ENCODE measurements around the gene SMPX.
"Not testable (repeated sequence)": the region's sequence is repeated elsewhere in the genome, so short reads cannot be mapped to it uniquely, and the experiment has no call there.

SMPX gene

DNA sequence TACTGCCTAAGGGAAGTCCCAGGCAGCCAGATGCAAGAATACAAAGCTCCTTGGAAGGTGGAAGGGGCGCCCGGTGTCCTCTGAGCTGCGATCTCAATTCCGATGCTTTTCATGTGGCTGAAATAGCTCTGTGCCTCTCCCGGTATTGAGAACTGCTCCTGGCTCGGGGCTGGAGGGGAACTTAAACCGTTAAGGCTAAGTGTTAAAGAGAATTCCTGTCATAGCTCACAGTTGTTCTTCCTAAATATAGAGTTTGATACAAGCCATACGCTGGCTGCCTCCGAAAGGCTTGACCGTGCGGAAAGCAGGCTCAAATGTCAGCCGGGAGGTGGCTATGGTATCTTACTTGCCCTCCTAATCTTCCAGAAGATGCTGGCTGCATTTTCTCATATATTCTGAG, at the start of gene SMPX:
SMPX (minus strand) TSS at position 157 of the 400 bp plus-strand sequence. CDS start 3,826 bp downstream, outside the sequence.
- Mint-ChIP-seq H3K9me3 (no peaks in the 10 kb centered on the region), H3K4me3 (no peak within 1 kb of the TSS), H3K36me3 (no peaks in the 10 kb centered on the region), H3K27me3 (peaks cover 0 to 14% of the 10 kb centered on the region in 2 donors), H3K27ac (no peak within 1 kb of the TSS), H3K4me1 (no peaks in the 10 kb centered on the region)
- no peak for DNase-seq
- ATAC-seq (replicated peaks), result no peak

- no peaks in the 10 kb centered on the region for H3K4me1 Mint-ChIP-seq
- no peak overlapping the region for H3K4me3 Mint-ChIP-seq
- H3K27ac Mint-ChIP-seq, result no peak overlapping the region
- no peak for DNase-seq
- H3K27me3 Mint-ChIP-seq, result peaks cover 0 to 6% of the 10 kb centered on the region in 2 donors
- H3K36me3 Mint-ChIP-seq, result no peaks in the 10 kb centered on the region
- ATAC-seq (replicated peaks), result no peak
- no peaks in the 10 kb centered on the region for H3K9me3 Mint-ChIP-seq
Observed at GRCh38 chrX:21806691-21807090, 48.8 kb upstream of the SMPX start.

DNA sequence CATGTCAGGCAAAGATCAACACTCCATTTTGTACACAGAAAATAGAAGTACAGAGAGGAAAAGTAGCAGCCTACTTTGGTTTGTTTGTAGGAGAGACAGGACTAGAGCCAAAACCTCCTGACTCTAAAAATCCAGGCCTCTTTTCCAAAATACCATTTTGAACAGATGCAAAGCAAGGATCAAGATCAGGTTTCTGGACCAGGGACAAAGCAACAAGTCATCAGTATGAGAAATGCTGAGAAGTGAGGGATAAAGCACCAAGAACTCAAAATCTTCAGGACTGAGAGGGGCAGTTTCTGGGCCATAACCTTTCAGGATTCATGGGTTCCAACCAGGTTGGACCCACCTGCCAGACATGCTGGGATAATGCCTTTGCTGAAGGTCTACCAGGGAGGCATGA, 44.9 kb upstream of the SMPX start:
- no peak overlapping the region for H3K4me3 Mint-ChIP-seq
- H3K4me1 Mint-ChIP-seq, result no peaks in the 10 kb centered on the region
- no peak for DNase-seq
- no peak overlapping the region for H3K27ac Mint-ChIP-seq
- no peaks in the 10 kb centered on the region for H3K36me3 Mint-ChIP-seq
- no peaks in the 10 kb centered on the region for H3K9me3 Mint-ChIP-seq
- no peak for ATAC-seq (replicated peaks)
- H3K27me3 Mint-ChIP-seq, result peaks cover 0 to 20% of the 10 kb centered on the region in 2 donors

- ATAC-seq (replicated peaks) (no peak), DNase-seq (no peak)
- no peaks in the 10 kb centered on the region for H3K36me3 Mint-ChIP-seq
- H3K4me3 Mint-ChIP-seq, result no peak overlapping the region
- H3K9me3 Mint-ChIP-seq, result no peaks in the 10 kb centered on the region
- H3K4me1 Mint-ChIP-seq, result no peaks in the 10 kb centered on the region
- no peak overlapping the region for H3K27ac Mint-ChIP-seq
- H3K27me3 Mint-ChIP-seq, result peaks cover 0 to 16% of the 10 kb centered on the region in 2 donors
Observed at GRCh38 chrX:21802054-21802670, 44.2 kb upstream of the SMPX start.

DNA sequence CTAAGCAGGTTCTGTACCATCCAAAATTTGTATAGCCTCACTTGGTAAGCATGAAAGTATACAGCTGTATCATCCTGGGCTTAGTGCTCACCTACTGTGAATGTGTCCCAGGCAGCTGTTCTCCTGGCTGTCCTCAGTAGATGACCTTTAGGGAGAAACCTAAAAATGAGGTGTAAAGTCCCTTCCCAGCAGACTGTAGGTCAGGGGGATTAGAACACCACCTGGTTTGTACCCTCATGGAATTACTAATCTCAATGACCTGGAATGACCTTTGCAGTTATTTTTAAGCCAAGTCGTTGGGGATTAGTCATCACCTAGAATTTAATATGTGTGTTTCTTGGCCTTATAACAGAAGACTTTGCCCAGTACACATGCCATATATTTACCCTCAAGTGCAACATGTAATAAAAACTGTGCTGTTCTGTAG, 42.4 kb upstream of the SMPX start:
- no peaks in the 10 kb centered on the region for H3K36me3 Mint-ChIP-seq
- ATAC-seq (replicated peaks), result peak in 1 of 2 donors; percentile 70
- H3K27me3 Mint-ChIP-seq, result peaks cover 0 to 22% of the 10 kb centered on the region in 2 donors
- no peak overlapping the region for H3K4me3 Mint-ChIP-seq
- no peak for DNase-seq
- no peaks in the 10 kb centered on the region for H3K9me3 Mint-ChIP-seq
- no peaks in the 10 kb centered on the region for H3K4me1 Mint-ChIP-seq
- no peak overlapping the region for H3K27ac Mint-ChIP-seq

- no peak for DNase-seq
- peaks cover 0 to 22% of the 10 kb centered on the region in 2 donors for H3K27me3 Mint-ChIP-seq
- H3K4me1 Mint-ChIP-seq, result no peaks in the 10 kb centered on the region
- no peaks in the 10 kb centered on the region for H3K9me3 Mint-ChIP-seq
- H3K27ac Mint-ChIP-seq, result no peak overlapping the region
- no peaks in the 10 kb centered on the region for H3K36me3 Mint-ChIP-seq
- no peak overlapping the region for H3K4me3 Mint-ChIP-seq
- ATAC-seq (replicated peaks), result no peak
Observed at GRCh38 chrX:21799767-21800166, 41.9 kb upstream of the SMPX start.

DNA sequence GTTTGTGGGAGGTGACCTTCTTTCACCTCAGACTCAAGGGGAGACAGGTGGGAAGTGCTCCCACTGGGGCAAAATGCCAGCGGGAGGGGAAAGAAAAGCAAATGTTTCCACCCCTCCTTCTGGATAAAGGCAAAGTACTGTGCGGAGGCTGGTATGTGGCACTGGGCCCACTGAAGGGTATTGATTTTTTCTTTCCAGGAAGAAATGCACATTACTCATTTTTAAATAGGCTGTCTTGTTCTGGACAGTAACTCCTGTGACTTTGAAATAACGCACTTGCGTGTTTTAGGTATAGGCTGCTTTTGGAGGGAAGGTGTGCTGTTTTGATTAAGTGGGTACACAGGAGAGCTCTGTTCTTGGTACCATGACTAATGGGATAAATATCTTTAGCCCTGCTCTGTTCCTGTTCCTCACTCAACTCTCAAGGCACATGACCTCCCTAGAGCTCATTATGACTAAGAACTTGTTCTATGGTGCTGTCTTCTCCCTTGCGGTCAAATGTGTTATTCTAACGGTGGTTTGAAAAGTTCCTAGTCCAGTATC, 40.8 kb upstream of the SMPX start:
- DNase-seq (no peak), ATAC-seq (replicated peaks) (peak in 1 of 2 donors; percentile 60)
- Mint-ChIP-seq H3K36me3 (no peaks in the 10 kb centered on the region), H3K4me1 (no peaks in the 10 kb centered on the region), H3K9me3 (no peaks in the 10 kb centered on the region), H3K27ac (no peak overlapping the region), H3K27me3 (peaks cover 0 to 22% of the 10 kb centered on the region in 2 donors), H3K4me3 (no peak overlapping the region)

DNA sequence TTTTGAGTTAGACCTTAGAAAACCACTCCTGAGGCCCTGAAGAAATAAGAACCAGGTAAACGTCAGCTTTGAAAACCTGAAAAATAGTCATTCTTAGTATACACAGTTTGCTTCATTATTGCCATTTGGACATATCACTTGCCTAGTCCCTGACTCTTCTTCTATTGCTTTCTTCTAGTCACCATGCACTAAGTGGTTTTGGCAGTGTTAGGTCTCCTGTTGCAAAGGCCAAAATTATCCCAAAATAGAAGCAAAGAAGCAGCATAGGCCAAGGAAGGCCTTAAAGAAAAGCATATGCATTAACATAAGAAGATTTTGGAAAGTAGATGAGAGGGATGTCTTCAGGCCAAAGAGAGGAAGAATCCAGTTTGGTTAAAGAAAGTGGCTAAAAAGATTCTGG, 24.1 kb upstream of the SMPX start:
- ATAC-seq (replicated peaks) (no peak), DNase-seq (no peak)
- Mint-ChIP-seq H3K27ac (no peak overlapping the region), H3K4me1 (no peaks in the 10 kb centered on the region), H3K27me3 (no peaks in the 10 kb centered on the region), H3K4me3 (no peak overlapping the region), H3K36me3 (no peaks in the 10 kb centered on the region), H3K9me3 (no peaks in the 10 kb centered on the region)

DNA sequence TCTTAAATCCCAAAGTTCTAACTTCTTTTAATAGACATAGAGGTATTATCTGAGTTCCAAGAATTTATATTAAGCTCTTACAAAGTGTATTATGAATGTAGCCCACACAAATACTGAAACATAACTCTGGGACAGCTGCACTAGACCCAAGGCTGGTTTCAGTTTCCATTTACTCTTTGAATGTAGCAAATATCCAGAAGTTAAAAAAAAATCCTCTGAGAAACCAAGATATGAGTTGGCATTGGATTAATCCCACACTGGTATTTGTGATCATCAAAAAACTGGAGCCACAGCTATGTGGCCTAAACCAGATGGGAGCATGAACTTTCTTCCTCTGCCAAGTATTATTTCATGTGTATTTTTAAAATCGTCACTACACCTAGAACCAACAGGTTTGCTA, 23.6 kb upstream of the SMPX start:
- H3K4me3 Mint-ChIP-seq, result no peak overlapping the region
- no peaks in the 10 kb centered on the region for H3K27me3 Mint-ChIP-seq
- ATAC-seq (replicated peaks) (no peak), DNase-seq (no peak)
- no peaks in the 10 kb centered on the region for H3K4me1 Mint-ChIP-seq
- H3K36me3 Mint-ChIP-seq, result no peaks in the 10 kb centered on the region
- H3K9me3 Mint-ChIP-seq, result no peaks in the 10 kb centered on the region
- H3K27ac Mint-ChIP-seq, result no peak overlapping the region

DNA sequence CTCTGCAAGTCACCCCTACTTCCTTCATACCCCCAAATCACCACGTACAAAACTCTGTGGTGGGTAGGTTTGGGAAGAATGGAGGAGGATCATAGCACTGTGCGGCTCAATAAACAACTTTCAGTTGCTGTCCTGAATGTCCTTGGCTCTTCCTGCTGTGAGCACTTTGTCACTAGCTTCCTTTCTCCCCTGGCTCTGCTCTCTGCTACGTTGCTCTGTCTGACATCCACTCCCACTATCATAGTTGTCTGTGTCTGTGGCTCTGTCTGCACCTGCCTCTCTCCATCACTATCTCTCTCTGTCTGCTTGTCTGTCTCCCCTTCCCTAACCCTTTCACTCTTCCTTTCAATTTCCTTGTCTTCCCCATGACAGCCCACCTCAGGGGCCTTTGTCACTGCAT, 21.2 kb upstream of the SMPX start:
- no peak for ATAC-seq (replicated peaks)
- Mint-ChIP-seq H3K27me3 (peaks cover 0 to 6% of the 10 kb centered on the region in 2 donors), H3K4me1 (no peaks in the 10 kb centered on the region), H3K9me3 (no peaks in the 10 kb centered on the region), H3K36me3 (no peaks in the 10 kb centered on the region), H3K4me3 (no peak overlapping the region), H3K27ac (no peak overlapping the region)
- no peak for DNase-seq

DNA sequence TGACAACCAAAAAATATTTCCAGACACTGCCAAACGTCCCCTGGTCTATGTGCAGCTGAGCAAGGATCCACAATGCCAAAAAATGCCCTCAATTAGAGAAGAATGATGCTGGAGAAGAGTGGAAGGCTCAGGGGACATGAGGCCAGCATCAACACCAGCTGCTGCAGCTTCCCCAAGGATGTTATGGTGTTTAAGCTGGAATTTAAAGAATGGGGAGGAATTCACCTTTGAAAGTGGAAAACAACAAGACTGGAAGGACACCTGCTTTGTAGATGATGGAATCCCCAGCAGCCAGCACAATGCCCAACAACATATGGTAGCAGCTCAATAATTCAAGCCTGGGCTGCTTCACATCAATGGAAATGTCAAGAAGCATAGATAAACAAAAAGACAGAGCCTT, 20.3 kb upstream of the SMPX start:
- Mint-ChIP-seq H3K4me3 (no peak overlapping the region), H3K9me3 (no peaks in the 10 kb centered on the region), H3K27ac (no peak overlapping the region), H3K36me3 (no peaks in the 10 kb centered on the region), H3K4me1 (no peaks in the 10 kb centered on the region), H3K27me3 (peaks cover 0 to 6% of the 10 kb centered on the region in 2 donors)
- ATAC-seq (replicated peaks) (no peak), DNase-seq (no peak)

DNA sequence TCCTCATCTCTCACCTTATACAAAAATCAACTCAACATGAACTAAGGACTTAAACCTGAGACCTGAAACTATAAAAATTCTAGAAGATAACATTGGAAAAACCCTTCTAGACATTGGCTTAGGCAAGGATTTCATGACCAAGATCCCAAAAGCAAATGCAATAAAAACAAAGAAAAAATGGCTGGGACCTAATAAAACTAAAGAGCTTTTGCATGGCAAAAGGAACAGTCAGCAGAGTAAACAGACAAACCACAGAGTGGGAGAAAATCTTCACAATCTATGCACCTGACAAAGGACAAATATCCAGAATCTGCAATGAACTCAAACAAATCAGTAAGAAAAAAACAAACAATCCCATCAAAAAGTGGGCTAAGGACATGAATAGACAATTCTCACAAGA, 17.2 kb upstream of the SMPX start:
- H3K27me3 Mint-ChIP-seq, result peaks cover 6 to 11% of the 10 kb centered on the region in 2 donors
- not testable (repeated sequence) for H3K4me3 Mint-ChIP-seq; ATAC-seq (replicated peaks); H3K9me3 Mint-ChIP-seq; H3K36me3 Mint-ChIP-seq; H3K27ac Mint-ChIP-seq; DNase-seq; H3K4me1 Mint-ChIP-seq

GRCh38 chrX:21773036-21773435, 15.1 kb upstream of the SMPX start:
- not testable (repeated sequence) for H3K27ac Mint-ChIP-seq; H3K36me3 Mint-ChIP-seq; DNase-seq; H3K4me3 Mint-ChIP-seq; ATAC-seq (replicated peaks); H3K4me1 Mint-ChIP-seq; H3K9me3 Mint-ChIP-seq
- H3K27me3 Mint-ChIP-seq, result peaks cover 6 to 12% of the 10 kb centered on the region in 2 donors

DNA sequence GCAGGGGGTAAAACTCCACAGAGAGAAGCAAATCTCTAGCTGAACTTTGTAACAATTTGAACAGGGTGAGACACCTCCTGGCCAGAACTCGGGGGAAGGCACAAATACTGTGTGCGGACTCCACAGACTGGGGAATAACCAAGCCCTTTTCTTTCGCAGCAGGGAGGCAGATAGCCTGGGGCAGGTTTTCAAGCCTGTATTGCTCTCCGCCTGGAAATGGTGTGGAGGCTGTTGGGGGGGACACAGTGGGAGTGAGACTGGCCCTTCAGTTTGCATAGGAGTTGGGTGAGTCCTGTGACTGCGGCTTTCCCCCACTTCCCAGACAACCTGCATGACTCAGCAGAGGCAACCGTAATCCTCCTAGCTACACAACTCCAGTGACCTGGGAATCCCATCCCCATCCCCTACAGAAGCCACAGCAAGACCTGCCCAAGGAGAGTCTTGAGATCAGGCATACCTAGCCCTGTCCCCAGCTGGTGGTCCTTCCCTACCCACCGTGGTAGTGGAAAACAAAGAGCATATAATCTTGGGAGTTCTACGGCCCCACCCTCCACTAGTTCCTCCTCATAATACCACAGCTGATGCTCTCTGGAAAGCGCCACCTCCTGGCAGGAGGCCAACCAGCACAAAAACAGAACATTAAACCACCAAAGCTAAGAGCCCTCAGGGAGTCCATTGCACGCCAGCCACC, 12.9 kb upstream of the SMPX start:
- Mint-ChIP-seq H3K27ac (no peak overlapping the region), H3K4me3 (no peak overlapping the region), H3K9me3 (no peaks in the 10 kb centered on the region), H3K4me1 (no peaks in the 10 kb centered on the region), H3K27me3 (peaks cover 17 to 23% of the 10 kb centered on the region in 2 donors), H3K36me3 (no peaks in the 10 kb centered on the region)
- DNase-seq (no peak), ATAC-seq (replicated peaks) (no peak)

DNA sequence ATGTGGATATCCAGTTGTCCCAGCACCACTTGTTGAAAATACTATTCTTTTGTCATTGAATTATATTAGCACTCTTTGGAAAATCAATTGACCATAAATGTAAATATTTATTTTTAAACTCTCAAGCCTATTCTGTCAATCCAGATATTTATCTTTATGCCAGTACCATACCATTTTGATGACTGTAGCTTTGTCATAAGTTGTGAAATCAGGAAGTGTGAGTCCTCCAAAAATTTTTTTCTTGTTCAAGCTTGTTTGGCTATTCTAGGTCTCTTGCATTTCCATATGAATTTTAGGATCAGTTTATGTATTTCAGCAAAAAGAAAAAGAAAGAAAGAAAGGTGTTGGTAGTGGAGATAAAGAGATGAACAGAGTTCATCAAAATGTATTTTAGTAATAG, 8.2 kb upstream of the SMPX start:
- Mint-ChIP-seq H3K36me3 (no peaks in the 10 kb centered on the region), H3K27me3 (peaks cover 11 to 21% of the 10 kb centered on the region in 2 donors), H3K9me3 (no peaks in the 10 kb centered on the region), H3K27ac (no peak overlapping the region), H3K4me1 (no peaks in the 10 kb centered on the region), H3K4me3 (no peak overlapping the region)
- DNase-seq, result no peak
- ATAC-seq (replicated peaks), result no peak

Data from stimulated activated naive B cell treated with anti-CD40 and anti-IgM and Interleukin-4, amounts not matched to agents 10 μg/mL and 1 μg/mL and 100 μg/mL, for 72 hours (primary cell).